Colonic mucosa (tissue), 4 donors: ENCODE measurements around the gene BCL2L11. TPM values are rescaled to one million over a fixed set of nuclear protein-coding genes. Genes with fewer than 3 reads are reported as not detected.

ENCODE experiments used
- DNase-seq: peaks from one replicate; pipeline ENCODE4 v3.0.0-alpha.2; 2020
- H3K27ac ChIP-seq: fragments of 200-600 bp; one replicate; pipeline ENCODE4 v1.8.0; 2021
- H3K27me3 ChIP-seq: fragments of 200-600 bp; one replicate; pipeline ENCODE4 v1.8.0; 2021
- H3K36me3 ChIP-seq: fragments of 200-600 bp; one replicate; pipeline ENCODE4 v1.8.0; 2021
- H3K4me1 ChIP-seq: fragments of 200-600 bp; one replicate; pipeline ENCODE4 v1.8.0; 2021; ENCODE audit warnings: mild to moderate bottlenecking
- H3K4me3 ChIP-seq: fragments of 200-600 bp; one replicate; pipeline ENCODE4 v1.8.0; 2021
- H3K9ac ChIP-seq, 2 donors: one replicate each; pipeline ENCODE4 v1.7.0; 2013; ENCODE audit warnings: control low read depth in 2 of 2, low read depth in 2 of 2, low read length in 2 of 2
- H3K9me3 ChIP-seq: fragments of 200-600 bp; one replicate; pipeline ENCODE4 v1.8.0; 2021
- intact Hi-C: fragments of 100-400 bp; cut with DNase I; formaldehyde crosslinking; loops from one replicate; pipeline ENCODE4 v1.14.1; 2022
- total RNA-seq, 2 donors: library from RNA; stranded (reverse); fragmentation: NEBNext Ultra II Directional in 1 of 2; extraction: Animal tissue kit (Norgen Biotek cat#: 25700) in 1 of 2; gene quantifications; one replicate each; pipeline ENCODE4 v1.2.1, GENCODE V29; 2021
- TF ChIP-seq, protein P1 (sequence below): fragments of 200-600 bp; IDR thresholded peaks from one replicate; pipeline ENCODE4 v1.8.0; 2022; ENCODE audit warnings: antibody characterized with exemption, mild to moderate bottlenecking
- donor health status: healthy.
- donor health status: DM: no; HTN: no; CAD: no.
- donor health status: DM: no; HTN: no; CAD: no.

The BCL2L11 gene
- total RNA-seq, 2 donors from 2014 or later: 21.3 to 31.7 TPM

DNA sequence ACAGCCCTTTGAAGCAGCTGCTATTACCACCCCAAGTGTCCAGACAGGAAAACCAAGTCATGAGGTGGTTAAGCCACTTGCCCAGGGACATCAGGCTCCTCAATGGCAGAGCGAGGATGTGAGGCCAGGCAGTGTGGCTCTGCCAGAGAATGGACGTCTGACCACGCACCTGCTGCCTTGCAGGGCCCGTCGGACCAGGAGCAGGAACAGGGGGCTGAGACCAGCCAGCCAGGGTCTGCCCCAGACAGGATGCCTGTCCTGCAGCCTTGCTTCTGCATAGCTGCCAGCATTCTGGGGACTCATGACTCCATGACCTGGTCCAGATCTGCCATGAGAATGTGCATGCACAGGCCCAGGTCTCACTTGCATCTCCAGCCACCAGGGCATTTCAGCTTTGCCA lies 52.0 kb downstream of the BCL2L11 start:
- Histone ChIP-seq H3K4me3 (no peak overlapping the region), H3K9me3 (no peaks in the 10 kb centered on the region)

DNA sequence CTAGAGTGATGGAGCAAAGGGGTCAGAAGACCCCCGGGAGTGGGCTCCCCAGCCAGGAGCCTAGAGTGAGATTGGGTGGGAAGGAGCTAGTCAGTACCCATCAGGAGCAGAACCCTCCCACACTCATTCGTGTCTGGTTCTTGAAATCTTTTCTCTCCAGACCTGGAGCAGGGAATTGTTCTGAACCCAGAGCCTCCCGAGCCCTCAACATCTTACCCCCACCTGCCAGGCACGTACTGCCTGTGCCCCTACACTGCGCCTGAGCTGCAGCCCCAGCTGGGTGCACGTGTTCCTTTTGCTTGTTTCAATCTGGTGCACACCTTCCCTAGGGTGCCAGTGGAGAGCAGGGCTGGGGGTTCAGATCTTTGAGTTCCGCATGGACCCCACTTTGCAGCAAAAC lies 52.6 kb downstream of the BCL2L11 start:
- H3K36me3 ChIP-seq: no peaks in the 10 kb centered on the region
- TF ChIP-seq, protein P1, sequence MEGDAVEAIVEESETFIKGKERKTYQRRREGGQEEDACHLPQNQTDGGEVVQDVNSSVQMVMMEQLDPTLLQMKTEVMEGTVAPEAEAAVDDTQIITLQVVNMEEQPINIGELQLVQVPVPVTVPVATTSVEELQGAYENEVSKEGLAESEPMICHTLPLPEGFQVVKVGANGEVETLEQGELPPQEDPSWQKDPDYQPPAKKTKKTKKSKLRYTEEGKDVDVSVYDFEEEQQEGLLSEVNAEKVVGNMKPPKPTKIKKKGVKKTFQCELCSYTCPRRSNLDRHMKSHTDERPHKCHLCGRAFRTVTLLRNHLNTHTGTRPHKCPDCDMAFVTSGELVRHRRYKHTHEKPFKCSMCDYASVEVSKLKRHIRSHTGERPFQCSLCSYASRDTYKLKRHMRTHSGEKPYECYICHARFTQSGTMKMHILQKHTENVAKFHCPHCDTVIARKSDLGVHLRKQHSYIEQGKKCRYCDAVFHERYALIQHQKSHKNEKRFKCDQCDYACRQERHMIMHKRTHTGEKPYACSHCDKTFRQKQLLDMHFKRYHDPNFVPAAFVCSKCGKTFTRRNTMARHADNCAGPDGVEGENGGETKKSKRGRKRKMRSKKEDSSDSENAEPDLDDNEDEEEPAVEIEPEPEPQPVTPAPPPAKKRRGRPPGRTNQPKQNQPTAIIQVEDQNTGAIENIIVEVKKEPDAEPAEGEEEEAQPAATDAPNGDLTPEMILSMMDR: no peak
- H3K4me3 ChIP-seq: no peak overlapping the region
- no peak for DNase-seq
- no peaks in the 10 kb centered on the region for H3K4me1 ChIP-seq
- no peak overlapping the region for H3K9ac ChIP-seq
- intact Hi-C loops: no loop called here
- H3K9me3 ChIP-seq: no peaks in the 10 kb centered on the region
- H3K27me3 ChIP-seq: no peaks in the 10 kb centered on the region
- H3K27ac ChIP-seq: no peak overlapping the region

More for the DNA sequence above, 52.0 kb downstream of the BCL2L11 start:
- TF ChIP-seq, protein P1: no peak
- DNase-seq: no peak
- H3K27ac ChIP-seq: no peak overlapping the region
- no peaks in the 10 kb centered on the region for H3K27me3 ChIP-seq
- no peak overlapping the region for H3K9ac ChIP-seq
- intact Hi-C loops: no loop called here
- H3K4me1 ChIP-seq: no peaks in the 10 kb centered on the region
- H3K36me3 ChIP-seq: no peaks in the 10 kb centered on the region

DNA sequence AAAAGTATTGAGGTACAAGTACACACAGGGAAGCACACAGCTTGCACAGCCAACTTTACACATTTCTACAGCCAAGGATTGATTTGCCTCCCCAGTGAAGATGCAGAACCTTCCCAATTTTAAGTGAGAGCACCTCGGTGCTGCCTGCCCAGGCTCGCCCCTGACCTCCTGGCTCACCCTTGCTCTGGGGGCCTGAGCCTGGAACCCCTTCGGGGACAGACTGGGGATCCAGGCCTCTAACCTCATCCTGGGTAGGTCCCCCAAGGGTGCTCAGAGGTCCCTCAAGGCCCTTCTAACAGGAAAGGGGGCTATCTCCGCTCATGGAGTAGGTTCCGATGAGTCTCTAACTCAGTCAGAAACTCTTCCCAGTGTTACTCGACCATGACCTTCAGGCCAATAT lies 53.1 kb downstream of the BCL2L11 start:
- Histone ChIP-seq H3K9ac (no peak overlapping the region), H3K4me1 (peaks cover 4% of the 10 kb centered on the region), H3K27ac (no peak overlapping the region), H3K9me3 (no peaks in the 10 kb centered on the region), H3K36me3 (no peaks in the 10 kb centered on the region), H3K4me3 (no peak overlapping the region), H3K27me3 (no peaks in the 10 kb centered on the region)
- intact Hi-C loops: no loop called here
- no peak for DNase-seq
- TF ChIP-seq, protein P1: no peak

DNA sequence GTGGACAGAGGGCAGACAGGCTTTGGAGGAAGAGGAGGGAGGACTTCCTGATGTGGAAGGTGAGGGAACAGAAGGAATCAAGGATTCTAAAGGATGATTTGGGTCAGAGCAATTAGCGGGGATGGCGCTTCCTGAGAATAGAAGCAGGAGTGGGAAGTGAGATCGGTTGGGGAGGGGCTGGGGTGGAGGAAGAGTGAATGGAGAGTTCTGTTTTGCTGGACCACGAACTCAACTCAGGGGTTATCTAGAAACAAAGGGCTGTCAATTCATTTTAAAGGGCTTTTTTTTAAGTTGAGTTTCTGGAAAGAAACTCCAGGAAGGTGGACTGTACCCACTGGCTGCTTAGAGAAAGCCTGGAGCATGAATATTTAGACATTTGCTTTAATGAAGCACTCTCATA lies 54.9 kb downstream of the BCL2L11 start:
- no peak overlapping the region for H3K9ac ChIP-seq
- no peaks in the 10 kb centered on the region for H3K36me3 ChIP-seq
- intact Hi-C loops: no loop called here
- peaks cover 9% of the 10 kb centered on the region for H3K4me1 ChIP-seq
- H3K27me3 ChIP-seq: no peaks in the 10 kb centered on the region
- TF ChIP-seq, protein P1: no peak
- H3K9me3 ChIP-seq: no peaks in the 10 kb centered on the region
- no peak overlapping the region for H3K4me3 ChIP-seq
- H3K27ac ChIP-seq: no peak overlapping the region
- no peak for DNase-seq

DNA sequence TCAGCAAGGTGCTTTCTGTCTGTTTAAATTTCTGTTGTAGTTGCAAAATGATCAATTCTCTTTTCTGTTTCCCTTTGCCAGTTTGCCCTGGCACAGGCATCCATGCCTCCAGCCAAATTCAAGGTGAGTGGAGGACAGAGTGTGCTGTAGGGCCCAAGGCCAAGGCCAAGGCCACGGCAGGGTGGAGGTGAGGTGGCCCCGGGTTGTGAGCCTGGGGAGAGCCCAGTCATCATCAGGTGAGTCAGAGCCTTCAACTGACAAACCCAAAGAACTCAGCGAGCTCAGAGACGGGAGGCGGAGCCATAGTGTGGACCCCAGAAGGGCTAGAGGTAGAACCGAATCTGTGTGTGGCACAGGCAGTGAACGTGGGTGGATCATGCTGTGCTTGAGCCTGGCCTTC lies 55.7 kb downstream of the BCL2L11 start:
- Histone ChIP-seq H3K9me3 (no peaks in the 10 kb centered on the region), H3K9ac (no peak overlapping the region), H3K36me3 (no peaks in the 10 kb centered on the region), H3K4me1 (peaks cover 9% of the 10 kb centered on the region), H3K27me3 (no peaks in the 10 kb centered on the region), H3K4me3 (no peak overlapping the region), H3K27ac (no peak overlapping the region)
- TF ChIP-seq, protein P1: no peak
- DNase-seq: no peak
- intact Hi-C loops: no loop called here

DNA sequence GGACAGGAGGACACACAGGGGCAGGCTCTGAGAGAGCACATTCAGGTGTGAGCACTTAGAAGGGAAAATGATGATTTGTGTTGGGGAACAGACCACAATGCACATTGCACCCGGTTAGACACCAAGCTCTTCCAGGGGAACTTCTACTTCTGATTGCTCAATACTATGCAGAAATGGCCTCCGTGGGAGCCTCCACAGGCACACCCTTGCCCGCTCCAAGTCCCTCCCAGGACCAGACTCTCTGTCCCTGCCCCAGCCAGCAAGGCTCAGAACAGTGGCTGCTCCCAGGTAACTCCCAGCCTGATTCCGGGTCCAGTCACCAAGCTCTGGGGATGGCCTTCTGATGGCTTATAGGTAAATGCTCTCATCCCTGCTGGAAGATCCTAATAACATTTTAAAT lies 56.2 kb downstream of the BCL2L11 start:
- H3K9me3 ChIP-seq: no peaks in the 10 kb centered on the region
- TF ChIP-seq, protein P1: no peak
- no peaks in the 10 kb centered on the region for H3K27me3 ChIP-seq
- H3K27ac ChIP-seq: no peak overlapping the region
- intact Hi-C loops: no loop called here
- no peak for DNase-seq
- no peak overlapping the region for H3K9ac ChIP-seq
- no peak overlapping the region for H3K4me3 ChIP-seq
- no peaks in the 10 kb centered on the region for H3K36me3 ChIP-seq
- peaks cover 9% of the 10 kb centered on the region for H3K4me1 ChIP-seq
